ENCODE results near the gene FGGY.

The FGGY gene

GRCh38 chr1:59391212-59392179, 94.6 kb downstream of the FGGY start:
- DNase-seq: no peak

GRCh38 chr1:59393211-59394180, 96.6 kb downstream of the FGGY start:
- DNase-seq: peak; percentile 34 to 46

GRCh38 chr1:59394706-59395425, 98.0 kb downstream of the FGGY start:
- DNase-seq: no peak

- no peak for DNase-seq
Observed at GRCh38 chr1:59396387-59396786, 99.5 kb downstream of the FGGY start.

GRCh38 chr1:59397139-59397858, 100.4 kb downstream of the FGGY start:
- DNase-seq: no peak

GRCh38 chr1:59399642-59400041, 102.7 kb downstream of the FGGY start:
- DNase-seq: no peak

- no peak for DNase-seq
Observed at GRCh38 chr1:59401581-59401980, 104.7 kb downstream of the FGGY start.

- no peak for DNase-seq
Observed at GRCh38 chr1:59404796-59405195, 107.9 kb downstream of the FGGY start.

- no peak for DNase-seq
Observed at GRCh38 chr1:59406437-59407164, 109.7 kb downstream of the FGGY start.

GRCh38 chr1:59408608-59409240, 111.8 kb downstream of the FGGY start:
- no peak for DNase-seq

GRCh38 chr1:59409549-59409948, 112.7 kb downstream of the FGGY start:
- no peak for DNase-seq

- no peak for DNase-seq
Observed at GRCh38 chr1:59409986-59410385, 113.1 kb downstream of the FGGY start.

GRCh38 chr1:59410457-59410856, 113.6 kb downstream of the FGGY start:
- DNase-seq: no peak

- no peak for DNase-seq
Observed at GRCh38 chr1:59411147-59411546, 114.3 kb downstream of the FGGY start.

GRCh38 chr1:59412718-59413326, 115.9 kb downstream of the FGGY start:
- DNase-seq: no peak

GRCh38 chr1:59413327-59413720, 116.4 kb downstream of the FGGY start:
- DNase-seq: no peak

GRCh38 chr1:59414406-59415133, 117.7 kb downstream of the FGGY start:
- DNase-seq: no peak

- DNase-seq: no peak
Observed at GRCh38 chr1:59415286-59415850, 118.5 kb downstream of the FGGY start.

- DNase-seq: no peak
Observed at GRCh38 chr1:59415881-59416280, 119.0 kb downstream of the FGGY start.

Data from hippocampal formation (tissue), 2 donors.